OCI-LY3 (cell line): ENCODE results near the gene MYBPHL.

Experiments used
- H2AFZ ChIP-seq: fragments of 200-600, 300-600 bp; shearing (Covaris generic); 2 replicates; pipeline ENCODE4 v1.6.0; 2014; ENCODE audit warnings: antibody characterized with exemption, low read depth, low read length
- H3K27ac ChIP-seq: fragments of 200-600, 300-600 bp; sonication (generic); 2 replicates; pipeline ENCODE4 v1.5.1; 2014; ENCODE audit warnings: mild to moderate bottlenecking, low read length, moderate library complexity, mixed read lengths
- H3K27me3 ChIP-seq: fragments of 200-600, 300-600 bp; sonication (generic); 2 replicates; pipeline ENCODE4 v1.6.1; 2014; ENCODE audit warnings: low read depth, low read length, mixed read lengths
- H3K36me3 ChIP-seq: fragments of 200-600, 300-600 bp; sonication (generic); replicated peaks from 2 replicates; pipeline ENCODE3; 2014; ENCODE audit warnings: low read depth, low read length, mixed read lengths
- H3K4me1 ChIP-seq: fragments of 300-600, 200-600 bp; sonication (generic); 2 replicates; pipeline ENCODE4 v1.6.1; 2014; ENCODE audit warnings: low read length, mixed read lengths
- H3K4me2 ChIP-seq: fragments of 200-600, 300-600 bp; sonication (generic); 2 replicates; pipeline ENCODE4 v1.6.1; 2014; ENCODE audit warnings: low read length, mixed read lengths
- H3K4me3 ChIP-seq: fragments of 300-600, 200-600 bp; sonication (generic); 2 replicates; pipeline ENCODE4 v1.5.1; 2014; ENCODE audit warnings: antibody characterized with exemption, mild to moderate bottlenecking, low read length, moderate library complexity
- H3K79me2 ChIP-seq: fragments of 300-600, 200-600 bp; shearing (Covaris generic); 2 replicates; pipeline ENCODE4 v1.6.1; 2014; ENCODE audit warnings: mild to moderate bottlenecking, low read length, mixed read lengths
- H3K9ac ChIP-seq: fragments of 300-600, 200-600 bp; shearing (Covaris generic); 2 replicates; pipeline ENCODE4 v1.6.0; 2014; ENCODE audit warnings: mild to moderate bottlenecking, low read length, moderate library complexity
- H3K9me3 ChIP-seq: fragments of 200-600, 300-600 bp; shearing (Covaris generic); 2 replicates; pipeline ENCODE4 v1.6.1; 2014; ENCODE audit warnings: low read length, mixed read lengths; ENCODE audit not compliant: insufficient read depth
- H4K20me1 ChIP-seq: fragments of 200-600, 300-600 bp; sonication (generic); 2 replicates; pipeline ENCODE4 v1.6.1; 2016; ENCODE audit warnings: low read length, mixed read lengths; ENCODE audit not compliant: insufficient read depth
- EZH2phosphoT487 ChIP-seq: fragments of 200-600 bp; shearing (Covaris generic); IDR thresholded peaks from 2 replicates; pipeline ENCODE4 v1.6.1; 2018; ENCODE audit warnings: antibody characterized with exemption, mixed run types, low read depth
- TF ChIP-seq, protein P1 (sequence below): fragments of 200-600, 300-600 bp; sonication (generic); IDR thresholded peaks from 2 replicates; pipeline ENCODE4 v1.5.1; 2014; ENCODE audit warnings: antibody characterized with exemption, low read length, low read depth

MYBPHL gene

DNA sequence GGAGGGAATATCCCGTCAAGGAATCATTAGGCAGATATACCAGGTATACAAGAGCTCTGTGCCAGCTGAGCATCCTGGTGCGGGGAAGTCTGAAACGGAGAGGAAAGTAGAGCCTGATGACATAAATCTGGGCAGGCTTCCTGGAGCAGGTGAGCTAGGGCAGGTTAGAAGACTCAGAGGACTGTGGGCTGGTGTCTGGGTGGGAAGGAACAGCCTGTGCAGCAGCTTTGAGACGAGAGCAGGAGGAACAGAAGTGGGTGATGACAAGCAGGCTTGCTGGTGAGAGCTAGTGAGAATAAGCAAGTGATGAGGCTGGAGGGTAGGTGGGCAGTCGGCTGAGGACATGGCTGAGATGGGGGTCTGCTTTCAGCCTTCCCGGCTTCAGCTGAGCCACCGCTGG, 50.7 kb downstream of the MYBPHL start:
- H3K79me2 ChIP-seq, result no peaks in the 10 kb centered on the region
- H4K20me1 ChIP-seq, result no peaks in the 10 kb centered on the region
- H3K9ac ChIP-seq, result no peak overlapping the region
- no peak overlapping the region for H3K4me2 ChIP-seq
- no peak overlapping the region for H3K4me3 ChIP-seq
- H3K4me1 ChIP-seq, result no peaks in the 10 kb centered on the region
- H3K36me3 ChIP-seq, result no peaks in the 10 kb centered on the region
- H2AFZ ChIP-seq, result no peak overlapping the region
- no peaks in the 10 kb centered on the region for H3K27me3 ChIP-seq
- H3K27ac ChIP-seq, result no peak overlapping the region
- no peak for TF ChIP-seq EZH2phosphoT487
- TF ChIP-seq, protein P1, sequence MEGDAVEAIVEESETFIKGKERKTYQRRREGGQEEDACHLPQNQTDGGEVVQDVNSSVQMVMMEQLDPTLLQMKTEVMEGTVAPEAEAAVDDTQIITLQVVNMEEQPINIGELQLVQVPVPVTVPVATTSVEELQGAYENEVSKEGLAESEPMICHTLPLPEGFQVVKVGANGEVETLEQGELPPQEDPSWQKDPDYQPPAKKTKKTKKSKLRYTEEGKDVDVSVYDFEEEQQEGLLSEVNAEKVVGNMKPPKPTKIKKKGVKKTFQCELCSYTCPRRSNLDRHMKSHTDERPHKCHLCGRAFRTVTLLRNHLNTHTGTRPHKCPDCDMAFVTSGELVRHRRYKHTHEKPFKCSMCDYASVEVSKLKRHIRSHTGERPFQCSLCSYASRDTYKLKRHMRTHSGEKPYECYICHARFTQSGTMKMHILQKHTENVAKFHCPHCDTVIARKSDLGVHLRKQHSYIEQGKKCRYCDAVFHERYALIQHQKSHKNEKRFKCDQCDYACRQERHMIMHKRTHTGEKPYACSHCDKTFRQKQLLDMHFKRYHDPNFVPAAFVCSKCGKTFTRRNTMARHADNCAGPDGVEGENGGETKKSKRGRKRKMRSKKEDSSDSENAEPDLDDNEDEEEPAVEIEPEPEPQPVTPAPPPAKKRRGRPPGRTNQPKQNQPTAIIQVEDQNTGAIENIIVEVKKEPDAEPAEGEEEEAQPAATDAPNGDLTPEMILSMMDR, result no peak
- H3K9me3 ChIP-seq, result no peaks in the 10 kb centered on the region

DNA sequence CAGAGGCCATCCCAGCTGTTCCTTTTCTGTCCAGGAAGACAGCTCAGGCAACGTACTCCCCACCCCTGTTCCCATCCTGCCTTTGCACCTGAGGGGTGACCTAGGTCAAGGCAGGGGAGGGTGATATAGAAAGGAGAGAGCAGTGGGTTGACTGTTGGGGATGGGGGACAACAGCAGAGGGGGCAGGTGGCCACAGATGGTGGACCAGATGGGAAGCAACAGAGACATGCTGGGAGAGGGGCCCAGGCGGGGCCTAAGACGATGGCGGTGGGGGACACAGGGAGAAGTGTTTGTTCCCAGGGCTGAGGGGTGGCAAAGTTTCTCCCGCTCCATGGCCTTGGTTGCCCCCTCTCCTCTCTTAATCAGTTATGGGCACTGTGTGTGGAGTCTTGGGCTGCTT, 51.1 kb downstream of the MYBPHL start:
- H3K79me2 ChIP-seq, result no peaks in the 10 kb centered on the region
- no peak overlapping the region for H3K4me2 ChIP-seq
- H3K36me3 ChIP-seq, result no peaks in the 10 kb centered on the region
- no peak overlapping the region for H3K27ac ChIP-seq
- no peak overlapping the region for H3K4me3 ChIP-seq
- no peaks in the 10 kb centered on the region for H3K27me3 ChIP-seq
- H2AFZ ChIP-seq, result no peak overlapping the region
- H3K9me3 ChIP-seq, result no peaks in the 10 kb centered on the region
- H3K4me1 ChIP-seq, result no peaks in the 10 kb centered on the region
- H4K20me1 ChIP-seq, result no peaks in the 10 kb centered on the region
- TF ChIP-seq, protein P1, result no peak
- no peak for TF ChIP-seq EZH2phosphoT487
- no peak overlapping the region for H3K9ac ChIP-seq

DNA sequence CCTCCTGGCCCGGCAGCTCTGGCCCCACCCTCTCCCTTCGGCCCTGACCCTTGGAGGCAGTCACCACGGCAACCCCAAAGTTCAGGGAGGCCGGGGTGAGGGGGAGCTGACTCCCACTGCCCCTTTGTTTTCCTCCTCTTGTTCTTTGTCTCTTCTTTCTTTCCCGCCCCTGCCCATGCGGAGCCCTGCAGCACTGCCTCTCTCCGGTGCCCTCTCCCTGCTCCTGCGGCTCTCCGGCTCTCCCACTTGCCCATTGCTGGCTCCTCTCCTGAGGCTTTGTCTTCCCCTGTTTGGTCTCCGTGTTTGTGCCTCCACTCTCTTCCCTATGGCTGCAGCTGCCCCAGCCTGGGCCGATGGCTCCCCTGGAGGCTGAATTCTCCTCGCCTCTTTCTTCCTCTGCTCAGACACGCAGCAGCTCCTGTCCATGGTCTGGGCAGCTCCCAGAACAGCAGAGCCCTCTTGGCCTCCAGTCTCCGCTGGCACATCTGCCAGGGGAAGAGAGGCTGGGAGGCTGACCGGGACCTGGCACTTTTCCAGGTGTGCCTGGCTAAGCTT, 51.6 kb downstream of the MYBPHL start:
- Histone ChIP-seq H3K9ac (no peak overlapping the region), H3K36me3 (no peaks in the 10 kb centered on the region), H3K4me3 (no peak overlapping the region), H3K4me1 (no peaks in the 10 kb centered on the region), H3K79me2 (no peaks in the 10 kb centered on the region), H3K27ac (no peak overlapping the region), H3K4me2 (no peak overlapping the region), H3K9me3 (no peaks in the 10 kb centered on the region), H3K27me3 (no peaks in the 10 kb centered on the region), H2AFZ (no peak overlapping the region), H4K20me1 (no peaks in the 10 kb centered on the region)
- no peak for TF ChIP-seq EZH2phosphoT487
- TF ChIP-seq, protein P1, result no peak

DNA sequence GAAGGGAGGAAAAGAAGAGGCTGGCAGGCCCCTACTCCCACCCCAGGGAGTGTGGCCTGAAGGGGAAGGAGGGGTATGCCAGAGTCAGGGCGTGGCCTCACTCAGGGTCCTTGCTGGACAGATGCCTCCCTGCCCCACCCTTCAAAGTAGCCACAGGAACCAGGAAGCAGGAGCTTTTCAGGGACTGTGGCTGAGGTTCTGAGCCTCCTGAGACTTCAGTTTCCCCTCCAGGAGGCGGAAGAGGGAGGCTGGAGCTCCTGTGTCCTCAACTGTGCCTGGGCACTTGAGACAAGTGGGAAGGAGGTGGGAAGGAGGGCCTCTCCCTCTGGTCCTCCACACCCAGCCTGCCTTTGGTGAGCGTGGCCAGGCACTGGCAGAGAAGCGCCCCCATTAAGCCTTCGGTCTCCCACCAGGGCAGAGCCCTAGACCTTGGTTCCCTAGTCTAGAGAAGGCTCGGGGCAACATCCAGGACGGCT, 52.2 kb downstream of the MYBPHL start:
- Histone ChIP-seq H3K4me1 (no peaks in the 10 kb centered on the region), H3K4me2 (no peak overlapping the region)

More for the DNA sequence above, 52.2 kb downstream of the MYBPHL start:
- no peaks in the 10 kb centered on the region for H3K36me3 ChIP-seq
- no peaks in the 10 kb centered on the region for H3K9me3 ChIP-seq
- no peak for TF ChIP-seq EZH2phosphoT487
- TF ChIP-seq, protein P1, result no peak
- no peak overlapping the region for H3K27ac ChIP-seq
- H3K9ac ChIP-seq, result no peak overlapping the region
- no peaks in the 10 kb centered on the region for H4K20me1 ChIP-seq
- H3K79me2 ChIP-seq, result no peaks in the 10 kb centered on the region
- H2AFZ ChIP-seq, result no peak overlapping the region
- no peaks in the 10 kb centered on the region for H3K27me3 ChIP-seq
- H3K4me3 ChIP-seq, result no peak overlapping the region
